ENCODE measurements around the gene SASH1.

DNA sequence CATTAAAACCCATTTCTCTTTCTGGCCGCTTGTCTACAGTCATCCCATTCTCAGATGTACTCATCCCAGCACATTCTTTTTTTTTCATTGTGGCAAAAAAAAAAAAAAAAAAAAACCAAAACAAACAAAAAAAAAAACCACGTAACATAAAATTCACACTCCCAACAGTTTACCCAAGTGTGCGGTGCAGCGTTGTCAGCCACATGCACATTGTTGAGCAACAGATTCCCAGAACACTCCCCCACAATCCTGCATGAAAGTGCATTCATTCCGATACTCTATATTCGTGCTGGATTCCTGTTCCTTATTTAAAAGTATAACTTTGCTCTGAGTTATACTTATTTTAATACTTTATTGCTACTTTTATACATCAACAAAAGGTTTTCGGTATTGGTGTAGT is 96.0 kb downstream of the SASH1 start:
- TF ChIP-seq EZH2 (optimal IDR thresholded peaks at IDR 0.05; ENCODE audit: low read depth, low read length) (no peak), EZH2phosphoT487 (IDR thresholded peaks at IDR 0.05; ENCODE audit: low read length) (no peak)
- TF ChIP-seq, protein P1, sequence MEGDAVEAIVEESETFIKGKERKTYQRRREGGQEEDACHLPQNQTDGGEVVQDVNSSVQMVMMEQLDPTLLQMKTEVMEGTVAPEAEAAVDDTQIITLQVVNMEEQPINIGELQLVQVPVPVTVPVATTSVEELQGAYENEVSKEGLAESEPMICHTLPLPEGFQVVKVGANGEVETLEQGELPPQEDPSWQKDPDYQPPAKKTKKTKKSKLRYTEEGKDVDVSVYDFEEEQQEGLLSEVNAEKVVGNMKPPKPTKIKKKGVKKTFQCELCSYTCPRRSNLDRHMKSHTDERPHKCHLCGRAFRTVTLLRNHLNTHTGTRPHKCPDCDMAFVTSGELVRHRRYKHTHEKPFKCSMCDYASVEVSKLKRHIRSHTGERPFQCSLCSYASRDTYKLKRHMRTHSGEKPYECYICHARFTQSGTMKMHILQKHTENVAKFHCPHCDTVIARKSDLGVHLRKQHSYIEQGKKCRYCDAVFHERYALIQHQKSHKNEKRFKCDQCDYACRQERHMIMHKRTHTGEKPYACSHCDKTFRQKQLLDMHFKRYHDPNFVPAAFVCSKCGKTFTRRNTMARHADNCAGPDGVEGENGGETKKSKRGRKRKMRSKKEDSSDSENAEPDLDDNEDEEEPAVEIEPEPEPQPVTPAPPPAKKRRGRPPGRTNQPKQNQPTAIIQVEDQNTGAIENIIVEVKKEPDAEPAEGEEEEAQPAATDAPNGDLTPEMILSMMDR (IDR thresholded peaks at IDR 0.05; ENCODE audit: low read length) = no peak
